HepG2 (cell line): ENCODE measurements around the gene PAPOLB. TPM values are rescaled to one million over a fixed set of nuclear protein-coding genes. Genes with fewer than 3 reads are reported as not detected.
A peak's percentile ranks its signal among the peaks of the same experiment; 100 is the strongest.

ENCODE experiments used
- CAMTA2 ChIP-seq: sonication (generic); formaldehyde crosslinking; IDR thresholded peaks from 2 replicates; pipeline ENCODE4 v1.4.0; 2020; ENCODE audit warnings: mild to moderate bottlenecking, missing genetic modification reagents, borderline replicate concordance
- ETV6 ChIP-seq: sonication (generic); formaldehyde crosslinking; conservative IDR thresholded peaks from 2 replicates; pipeline ENCODE4 v1.4.0; 2020; ENCODE audit warnings: missing genetic modification reagents
- HOXD1 ChIP-seq: sonication (generic); formaldehyde crosslinking; IDR thresholded peaks from 2 replicates; pipeline ENCODE4 v1.5.0; 2020; ENCODE audit warnings: missing genetic modification reagents
- MAF1 ChIP-seq: sonication (generic); formaldehyde crosslinking; IDR thresholded peaks from 2 replicates; pipeline ENCODE4 v1.5.0; 2020; ENCODE audit warnings: missing genetic modification reagents, borderline replicate concordance
- MTA3 ChIP-seq: sonication (generic); formaldehyde crosslinking; IDR thresholded peaks from 2 replicates; pipeline ENCODE4 v1.4.0; 2020; ENCODE audit warnings: missing genetic modification reagents
- MXD3 ChIP-seq: IDR thresholded peaks from 2 replicates; pipeline ENCODE4 v1.6.1; 2016; ENCODE audit warnings: mild to moderate bottlenecking, missing biosample characterization, missing genetic modification reagents
- MZF1 ChIP-seq: sonication (generic); formaldehyde crosslinking; IDR thresholded peaks from 2 replicates; pipeline ENCODE4 v1.8.1; 2023; ENCODE audit warnings: mild to moderate bottlenecking, missing genetic modification reagents, borderline replicate concordance
- NPAS2 ChIP-seq: sonication (generic); formaldehyde crosslinking; IDR thresholded peaks from 2 replicates; pipeline ENCODE4 v1.8.0; 2022; ENCODE audit warnings: mild to moderate bottlenecking, missing genetic modification reagents, borderline replicate concordance
- NR2C2 ChIP-seq: sonication (generic); formaldehyde crosslinking; IDR thresholded peaks from 2 replicates; pipeline ENCODE4 v1.4.0; 2020; ENCODE audit warnings: missing genetic modification reagents, mild to moderate bottlenecking, moderate library complexity, borderline replicate concordance
- PATZ1 ChIP-seq: sonication (generic); formaldehyde crosslinking; IDR thresholded peaks from 2 replicates; pipeline ENCODE4 v1.4.0; 2020; ENCODE audit warnings: missing genetic modification reagents
- RBM22 ChIP-seq: fragments of 200-400 bp; formaldehyde crosslinking; optimal IDR thresholded peaks from 2 replicates; pipeline ENCODE3; 2017; ENCODE audit warnings: mild to moderate bottlenecking, low read length, moderate library complexity
- SIX4 ChIP-seq: sonication (generic); formaldehyde crosslinking; IDR thresholded peaks from 2 replicates; pipeline ENCODE4 v1.4.0; 2020; ENCODE audit warnings: missing genetic modification reagents
- SMAD3 ChIP-seq: sonication (generic); formaldehyde crosslinking; IDR thresholded peaks from 2 replicates; pipeline ENCODE4 v1.4.0; 2020; ENCODE audit warnings: missing genetic modification reagents
- STAG1 ChIP-seq: sonication (generic); formaldehyde crosslinking; IDR thresholded peaks from 2 replicates; pipeline ENCODE4 v1.4.0; 2020; ENCODE audit warnings: missing genetic modification reagents
- THRA ChIP-seq: sonication (generic); formaldehyde crosslinking; IDR thresholded peaks from 2 replicates; pipeline ENCODE4 v1.4.0; 2020; ENCODE audit warnings: missing genetic modification reagents, borderline replicate concordance
- U2AF1 ChIP-seq: fragments of 200-400 bp; formaldehyde crosslinking; optimal IDR thresholded peaks from 2 replicates; pipeline ENCODE3; 2017; ENCODE audit warnings: mild to moderate bottlenecking, low read depth, low read length
- ZBTB42 ChIP-seq: sonication (generic); formaldehyde crosslinking; IDR thresholded peaks from 2 replicates; pipeline ENCODE4 v1.5.0; 2020; ENCODE audit warnings: mild to moderate bottlenecking, missing genetic modification reagents
- ZBTB43 ChIP-seq: sonication (generic); formaldehyde crosslinking; conservative IDR thresholded peaks from 2 replicates; pipeline ENCODE4 v1.4.0; 2020; ENCODE audit warnings: missing genetic modification reagents
- ZNF207 ChIP-seq: fragments of 450-650 bp; IDR thresholded peaks from 2 replicates; pipeline ENCODE4 v1.6.1; 2016; ENCODE audit warnings: antibody characterized with exemption, borderline replicate concordance
- ZNF280D ChIP-seq: sonication (generic); formaldehyde crosslinking; IDR thresholded peaks from 2 replicates; pipeline ENCODE4 v1.5.1; 2020; ENCODE audit warnings: mild to moderate bottlenecking, missing genetic modification reagents
- ZNF572 ChIP-seq: sonication (generic); formaldehyde crosslinking; IDR thresholded peaks from 2 replicates; pipeline ENCODE4 v1.5.1; 2020; ENCODE audit warnings: mild to moderate bottlenecking, missing genetic modification reagents
- ZSCAN21 ChIP-seq: sonication (generic); formaldehyde crosslinking; IDR thresholded peaks from 2 replicates; pipeline ENCODE4 v1.8.0; 2022; ENCODE audit warnings: mild to moderate bottlenecking, missing genetic modification reagents, moderate library complexity, borderline replicate concordance
- polyA plus RNA-seq, 8 experiments: library from polyadenylated mRNA; depleted of rRNA in 3 of 8; stranded (reverse) in 7 of 8; unstranded in 1 of 8; fragments of >200 nt; fragmentation: Illumina TruSeq in 4 of 8; extraction: Trizol in 4 of 8; gene quantifications; 2 replicates each; pipeline versions ENCODE4 v1.2.1 to v1.2.3, GENCODE V29; 2011 to 2016; ENCODE audit warnings: low read depth in 4 of 8, missing spikeins in 1 of 8, mixed read lengths in 1 of 8; ENCODE audit not compliant: insufficient read depth in 1 of 8
- total RNA-seq, 5 experiments: library from RNA; depleted of rRNA; stranded (reverse); fragments of >200 nt; fragmentation: Illumina TruSeq; extraction: Trizol; gene quantifications; 2 replicates each; pipeline ENCODE4 v1.2.3, GENCODE V29; 2016; ENCODE audit warnings: low read depth in 1 of 5

Gene PAPOLB
- total and polyA plus RNA-seq, 2 of the 13 experiments (the other 11 are each of a cell fraction or from before 2014, with no cell fraction given) = not detected

- TF ChIP-seq U2AF1 (no peak), ZNF207 (no peak), SIX4 (no peak), ETV6 (CRISPR knock-in tag) (no peak), RBM22 (no peak), PATZ1 (CRISPR knock-in tag) (0 out of 2 replicates have a peak, but pooled peaks have one; percentile 28), NPAS2 (no peak), MTA3 (CRISPR knock-in tag) (no peak), NR2C2 (CRISPR knock-in tag) (peak; percentile 25; the same call in 1 of the 2 replicates), ZBTB43 (CRISPR knock-in tag) (no peak), ZSCAN21 (CRISPR knock-in tag) (no peak), ZNF572 (no peak), ZBTB42 (no peak), ZNF280D (CRISPR knock-in tag) (no peak), MXD3 (CRISPR knock-in tag) (no peak), MZF1 (no peak), THRA (CRISPR knock-in tag) (0 out of 2 replicates have a peak, but pooled peaks have one; percentile 11), HOXD1 (CRISPR knock-in tag) (no peak), STAG1 (CRISPR knock-in tag) (peak; percentile 65), MAF1 (CRISPR knock-in tag) (no peak), SMAD3 (CRISPR knock-in tag) (no peak), CAMTA2 (CRISPR knock-in tag) (no peak)
Observed at GRCh38 chr7:4883372-4884144, 21.7 kb upstream of the PAPOLB start, which contains the start of gene RADIL (continued).
